HEK293T (cell line): Measurements from ENCODE around the gene ARHGAP23.

ENCODE experiments used
- ARNT ChIP-seq: fragments of 450-650 bp; IDR thresholded peaks from 2 replicates; pipeline ENCODE4 v1.6.1; 2017; ENCODE audit warnings: mild to moderate bottlenecking
- FOXK2 ChIP-seq: fragments of 450-650 bp; IDR thresholded peaks from 2 replicates; pipeline ENCODE4 v1.6.1; 2016; ENCODE audit warnings: mild to moderate bottlenecking
- FOXM1 ChIP-seq: fragments of 450-650 bp; IDR thresholded peaks from 2 replicates; pipeline ENCODE4 v1.6.1; 2017; ENCODE audit warnings: mild to moderate bottlenecking, borderline replicate concordance
- ZNF384 ChIP-seq: fragments of 450-650 bp; IDR thresholded peaks from 2 replicates; pipeline ENCODE4 v1.6.1; 2016
- TF ChIP-seq, protein P1 (sequence below): fragments of 450-650 bp; IDR thresholded peaks from 2 replicates; pipeline ENCODE4 v1.6.1; 2016

DNA sequence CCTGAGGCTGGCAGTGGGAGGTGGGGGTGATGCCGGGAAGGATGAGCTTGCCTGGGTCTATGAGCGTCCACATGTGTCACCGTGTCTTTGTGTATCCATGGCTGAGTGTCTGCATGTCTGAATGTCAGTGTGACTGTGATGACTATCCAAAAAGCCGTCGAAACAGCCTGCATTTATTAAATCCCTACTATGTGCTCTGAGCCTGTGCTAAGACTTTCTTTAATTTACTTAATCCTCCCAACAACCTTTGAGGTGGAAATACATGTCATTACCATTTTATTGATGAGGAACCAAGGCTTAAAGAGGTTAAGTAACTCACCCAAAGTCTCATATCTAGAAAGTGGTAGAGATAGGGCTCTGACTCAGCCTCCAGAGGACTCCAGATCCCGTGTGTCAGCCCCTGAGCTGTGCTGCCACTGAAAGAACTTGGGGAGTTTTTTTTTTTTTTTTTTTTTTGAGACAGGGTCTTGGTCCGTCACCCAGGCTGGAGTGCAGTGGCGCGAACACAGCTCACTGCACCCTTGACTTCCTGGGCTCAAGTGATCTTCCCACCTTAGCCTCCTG, 20.0 kb downstream of the ARHGAP23 start:
- TF ChIP-seq FOXK2, result no peak
- TF ChIP-seq FOXM1, result no peak
- TF ChIP-seq, protein P1, sequence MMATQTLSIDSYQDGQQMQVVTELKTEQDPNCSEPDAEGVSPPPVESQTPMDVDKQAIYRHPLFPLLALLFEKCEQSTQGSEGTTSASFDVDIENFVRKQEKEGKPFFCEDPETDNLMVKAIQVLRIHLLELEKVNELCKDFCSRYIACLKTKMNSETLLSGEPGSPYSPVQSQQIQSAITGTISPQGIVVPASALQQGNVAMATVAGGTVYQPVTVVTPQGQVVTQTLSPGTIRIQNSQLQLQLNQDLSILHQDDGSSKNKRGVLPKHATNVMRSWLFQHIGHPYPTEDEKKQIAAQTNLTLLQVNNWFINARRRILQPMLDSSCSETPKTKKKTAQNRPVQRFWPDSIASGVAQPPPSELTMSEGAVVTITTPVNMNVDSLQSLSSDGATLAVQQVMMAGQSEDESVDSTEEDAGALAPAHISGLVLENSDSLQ, result no peak
- TF ChIP-seq ARNT, result no peak
- TF ChIP-seq ZNF384, result no peak
